ENCODE data around the gene TRIOBP.
"Not testable (repeated sequence)": the region's sequence is repeated elsewhere in the genome, so short reads cannot be mapped to it uniquely, and the experiment has no call there.

GRCh38 chr22:37717235-37717634 lies 20.4 kb downstream of the TRIOBP start:
- not testable (repeated sequence) for TF ChIP-seq CTCF (IDR thresholded peaks at IDR 0.05; ENCODE audit: insufficient read depth, low read depth, low read length); EZH2 (IDR thresholded peaks at IDR 0.05; ENCODE audit: insufficient read depth, low read length)

Measured in astrocyte (in vitro differentiated cells and primary cell).